ENCODE results near the gene DLK2.
"Not testable (repeated sequence)": the region's sequence is repeated elsewhere in the genome, so short reads cannot be mapped to it uniquely, and the experiment has no call there.

Gene DLK2

DNA sequence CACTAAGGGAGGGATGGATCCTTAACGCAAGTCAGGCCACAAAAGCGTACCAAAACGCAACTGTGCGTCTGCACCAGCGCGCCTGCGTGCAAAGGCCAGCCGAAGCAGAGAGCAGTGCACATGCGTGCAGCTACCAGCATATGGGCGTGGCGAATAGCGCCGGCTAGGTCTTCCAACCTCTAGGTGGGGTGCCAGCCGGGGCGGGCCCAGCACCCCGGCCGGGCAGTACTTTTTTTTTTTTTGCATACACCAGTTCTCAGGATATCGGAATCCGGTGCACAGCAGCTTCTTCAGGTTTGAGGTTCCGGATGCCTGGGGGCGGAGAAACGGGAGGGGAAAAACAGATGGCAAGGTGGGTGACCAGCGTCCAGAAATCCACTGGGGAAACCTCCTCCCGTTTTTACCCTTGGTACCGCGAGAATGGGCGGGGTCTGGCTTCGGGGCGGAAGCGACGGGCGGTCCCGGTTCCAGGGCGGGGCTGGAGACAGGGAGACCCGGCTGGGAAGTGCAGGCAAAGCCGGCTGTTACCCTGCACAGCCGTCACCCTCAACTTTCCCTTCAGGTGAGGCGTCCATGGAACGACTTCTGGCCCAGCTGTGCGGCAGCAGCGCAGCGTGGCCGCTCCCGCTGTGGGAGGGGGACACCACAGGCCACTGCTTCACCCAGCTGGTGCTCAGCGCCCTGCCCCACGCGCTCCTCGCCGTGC is 27.8 kb downstream of the DLK2 start, which contains the start of gene ABCC10:
ABCC10 (plus strand) TSS at position 136 of the 706 bp plus-strand sequence; CDS start at position 574, 438 bp downstream.
- DNase-seq (ENCODE audit: low read depth in 4 of 4, low spot score in 1 of 4), result peak; percentile 81 to 92 (median 86)

DNA sequence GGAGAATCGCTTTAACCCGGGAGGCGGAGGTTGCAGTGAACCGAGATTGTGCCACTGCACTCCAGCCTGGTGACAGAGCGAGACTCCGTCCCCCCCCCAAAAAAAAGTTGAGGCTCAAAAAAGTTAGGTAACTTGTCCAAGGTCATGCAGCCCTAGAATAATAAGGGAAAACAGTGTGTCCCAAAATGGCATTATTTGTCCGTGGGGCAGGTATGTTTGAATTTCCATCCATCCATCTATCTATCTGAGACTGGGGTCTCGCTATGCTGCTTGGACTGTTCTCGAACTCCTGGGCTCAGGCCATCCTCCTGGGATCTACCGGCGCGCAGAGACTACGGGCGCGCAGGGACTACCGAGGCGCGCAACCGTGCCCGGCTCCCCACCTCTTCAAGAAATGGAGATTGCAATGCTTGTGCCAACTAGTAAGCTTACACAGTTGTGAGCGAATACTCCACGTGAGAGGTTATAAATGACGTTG is 28.4 kb downstream of the DLK2 start:
- no peak for DNase-seq (ENCODE audit: low read depth in 4 of 4, low spot score in 1 of 4)

DNA sequence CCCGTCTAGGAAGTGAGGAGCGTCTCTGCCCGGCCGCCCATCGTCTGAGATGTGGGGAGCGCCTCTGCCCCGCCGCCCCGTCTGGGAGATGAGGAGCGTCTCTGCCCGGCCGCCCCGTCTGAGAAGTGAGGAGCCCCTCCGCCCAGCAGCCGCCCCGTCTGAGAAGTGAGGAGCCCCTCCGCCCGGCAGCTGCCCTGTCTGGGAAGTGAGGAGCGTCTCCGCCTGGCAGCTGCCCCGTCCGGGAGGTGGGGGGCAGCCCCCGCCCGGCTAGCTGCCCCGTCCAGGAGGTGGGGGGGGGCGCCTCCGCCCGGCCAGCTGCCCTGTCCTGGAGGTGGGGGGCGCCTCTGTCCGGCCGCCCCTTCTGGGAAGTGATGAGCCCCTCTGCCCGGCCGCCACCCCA is 30.3 kb downstream of the DLK2 start:
- not testable (repeated sequence) for DNase-seq (ENCODE audit: low read depth in 4 of 4, low spot score in 1 of 4)

DNA sequence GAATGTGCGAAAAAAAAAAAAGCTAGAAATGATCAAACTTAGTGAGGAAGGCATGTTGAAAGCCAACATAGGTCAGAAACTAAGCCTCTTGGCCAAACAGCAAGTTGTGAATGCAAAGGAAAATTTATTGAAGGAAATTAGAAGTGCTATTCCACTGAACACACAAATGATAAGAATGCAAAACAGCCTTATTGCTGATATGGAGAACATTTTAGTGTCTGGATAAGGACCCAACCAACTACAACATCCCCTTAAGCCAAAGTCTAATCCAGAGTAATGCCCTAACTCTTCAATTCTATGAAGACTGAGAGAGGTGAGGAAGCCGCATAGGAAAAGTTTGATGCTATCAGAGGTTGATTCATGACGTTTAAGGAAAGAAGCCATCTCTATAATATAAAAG is 33.5 kb downstream of the DLK2 start:
- no peak for DNase-seq (ENCODE audit: low read depth in 4 of 4, low spot score in 1 of 4)

DNA sequence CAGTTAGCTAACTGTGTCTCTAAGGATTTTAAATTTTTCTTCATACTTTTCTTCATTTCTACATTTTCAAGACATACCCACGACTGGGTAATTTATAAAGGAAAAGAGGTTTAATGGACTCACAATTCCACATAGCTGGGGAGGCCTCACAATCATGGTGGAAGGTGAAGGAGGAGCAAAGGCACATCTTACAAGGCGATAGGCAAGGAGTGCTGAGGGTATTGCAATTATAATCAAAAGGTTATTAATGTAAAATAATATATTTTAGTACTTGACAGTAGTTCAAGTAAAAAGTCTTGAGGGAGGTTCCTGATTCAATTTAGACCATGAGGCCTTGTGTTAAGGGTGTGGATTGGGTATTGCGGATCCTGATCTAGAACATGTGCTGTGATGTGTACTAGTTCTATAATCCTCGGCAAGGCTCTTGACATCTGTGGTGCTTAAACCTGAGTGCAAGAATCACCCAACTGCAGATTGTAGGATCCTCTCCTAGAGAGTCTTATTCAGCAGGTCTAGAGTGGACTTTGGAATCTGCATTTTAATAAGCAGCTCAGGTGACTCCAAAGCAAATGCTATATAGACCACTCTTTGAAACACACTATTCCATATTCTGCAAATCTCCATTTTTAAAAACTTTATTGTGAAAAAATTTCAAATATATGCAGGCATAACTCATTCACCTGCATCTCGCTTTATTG is 35.2 kb downstream of the DLK2 start:
- no peak for DNase-seq (ENCODE audit: low read depth in 4 of 4, low spot score in 1 of 4)

DNA sequence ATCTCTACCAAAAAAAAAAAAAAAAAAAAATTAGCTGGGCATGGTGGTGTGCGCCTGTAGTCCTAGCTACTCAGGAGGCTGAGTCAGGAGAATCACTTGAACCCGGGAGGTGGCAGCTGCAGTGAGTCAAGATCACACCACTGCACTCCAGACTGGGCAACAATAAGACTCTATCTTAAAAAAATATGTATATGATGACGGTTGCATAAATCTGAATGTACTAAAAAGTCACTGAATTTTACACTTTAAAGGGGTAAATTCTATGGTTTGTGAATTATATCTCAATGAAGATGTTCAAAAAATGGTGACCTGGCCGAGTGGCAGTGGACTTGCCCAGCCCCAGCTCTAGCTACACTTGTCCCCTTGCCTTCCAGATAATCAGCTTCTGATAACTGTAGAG is 38.4 kb downstream of the DLK2 start:
- no peak for DNase-seq (ENCODE audit: low read depth in 4 of 4, low spot score in 1 of 4)

DNA sequence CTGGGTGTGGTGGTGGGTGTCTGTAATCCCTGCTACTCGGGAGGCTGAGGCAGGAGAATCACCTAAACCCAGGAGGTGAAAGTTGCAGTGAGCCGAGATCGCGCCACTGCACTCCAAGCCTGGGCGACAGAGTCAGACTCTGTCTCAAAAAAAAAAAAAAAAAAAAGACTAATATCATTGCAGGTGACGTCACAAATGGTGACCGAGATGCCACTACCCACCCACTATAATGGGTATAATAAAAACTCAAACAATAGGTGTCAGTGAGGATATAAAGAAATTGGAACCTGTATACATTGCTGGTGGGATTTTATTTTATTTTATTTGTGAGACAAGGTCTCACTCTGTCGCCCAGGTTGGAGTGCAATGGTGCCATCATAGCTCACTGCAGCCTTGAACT is 40.1 kb downstream of the DLK2 start:
- not testable (repeated sequence) for DNase-seq (ENCODE audit: low read depth in 4 of 4, low spot score in 1 of 4)

DNA sequence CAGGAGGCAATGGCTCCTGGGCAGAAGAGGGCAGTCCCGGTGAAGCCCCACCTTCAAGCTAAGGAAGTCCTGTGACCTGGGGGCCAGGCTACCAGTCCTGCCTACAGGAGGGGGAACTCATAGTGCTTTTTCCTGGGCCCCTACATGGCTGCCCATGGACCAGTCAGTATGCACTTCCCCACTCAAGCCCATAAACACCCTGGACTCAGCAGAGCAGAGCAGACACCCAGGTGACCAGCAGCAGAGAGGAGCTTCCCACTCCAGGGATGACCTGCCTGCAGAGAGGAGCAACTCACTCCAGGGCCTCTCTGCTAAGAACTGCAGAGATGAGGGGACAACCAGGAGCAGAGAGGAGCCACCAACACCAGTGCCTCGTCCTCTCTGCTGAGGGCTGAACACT is 42.3 kb downstream of the DLK2 start:
- DNase-seq (ENCODE audit: low read depth in 4 of 4, low spot score in 1 of 4), result no peak

DNA sequence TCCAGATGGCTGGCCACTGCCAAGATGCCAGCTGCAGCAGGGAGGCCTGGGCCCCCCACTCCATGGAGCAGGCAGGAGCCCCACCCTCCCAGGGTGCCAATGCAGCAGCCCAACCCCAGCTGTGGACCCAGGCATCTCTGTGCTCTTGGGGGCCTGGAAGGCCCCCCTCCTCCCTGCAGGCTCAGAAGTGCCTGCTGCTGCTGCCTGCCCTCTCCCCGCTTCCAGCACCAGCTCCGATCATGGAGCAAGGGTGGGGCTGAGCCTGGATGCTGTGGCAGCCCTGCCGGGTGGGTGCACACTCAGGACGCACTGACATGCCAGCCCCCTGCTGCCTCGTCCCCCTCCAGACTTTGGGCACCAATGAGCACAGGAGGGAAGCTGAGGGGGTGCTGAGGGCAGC is 42.8 kb downstream of the DLK2 start:
- DNase-seq (ENCODE audit: low read depth in 4 of 4, low spot score in 1 of 4), result no peak

DNA sequence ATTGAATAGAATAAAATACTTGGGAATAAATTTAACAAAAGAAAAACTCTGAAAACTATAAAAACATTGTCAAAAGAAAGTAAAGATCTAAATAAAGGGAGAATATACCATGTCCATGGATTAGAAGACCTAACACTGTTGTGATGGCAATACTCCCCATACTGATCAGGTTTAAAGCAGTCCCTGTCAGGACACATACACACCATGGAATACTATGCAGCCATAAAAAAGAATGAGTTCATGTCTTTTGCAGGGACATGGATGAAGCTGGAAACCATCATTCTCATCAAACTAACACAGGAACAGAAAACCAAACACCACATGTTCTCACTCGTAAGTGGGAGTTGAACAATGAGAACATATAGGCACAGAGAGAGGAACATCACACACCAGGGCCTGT is 44.6 kb downstream of the DLK2 start:
- not testable (repeated sequence) for DNase-seq (ENCODE audit: low read depth in 4 of 4, low spot score in 1 of 4)

DNA sequence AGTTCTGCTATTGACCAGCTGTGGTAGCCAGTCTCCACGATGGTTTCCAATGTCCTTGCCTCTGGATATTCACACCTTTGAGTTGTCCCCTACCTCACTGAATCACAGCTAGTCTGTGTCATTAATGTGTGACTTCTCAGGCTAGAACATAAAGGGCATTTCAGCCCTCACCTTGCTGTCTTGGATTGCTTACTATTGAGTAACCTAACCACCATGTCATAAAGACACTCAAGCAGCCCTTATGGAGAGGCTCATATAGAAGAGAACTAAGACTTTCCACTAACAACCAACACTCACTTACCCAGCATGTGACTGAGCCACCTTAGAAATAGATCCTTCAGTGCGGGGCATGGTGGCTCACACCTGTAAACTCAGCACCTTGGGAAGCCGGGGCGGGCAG is 47.1 kb downstream of the DLK2 start:
- DNase-seq (ENCODE audit: low read depth in 4 of 4, low spot score in 1 of 4), result no peak

DNA sequence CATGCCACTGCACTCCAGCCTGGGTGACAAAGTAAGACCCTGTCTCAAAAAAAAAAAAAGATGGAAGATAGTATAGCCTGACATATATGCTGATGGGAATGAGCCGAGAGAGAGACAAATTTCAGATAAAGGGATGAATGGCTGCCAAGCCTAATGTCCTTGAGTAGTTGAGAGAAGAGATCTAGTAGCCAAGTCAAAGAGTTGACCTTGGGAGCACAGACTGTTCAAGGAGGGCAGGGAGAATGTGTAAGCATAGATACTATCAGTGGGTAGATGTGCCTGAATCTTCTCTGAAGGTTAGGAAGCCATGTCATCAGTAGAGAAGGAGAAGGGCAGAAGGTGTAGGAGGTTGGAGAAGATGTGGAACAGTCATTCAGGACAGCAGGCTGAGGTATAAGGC is 48.1 kb downstream of the DLK2 start:
- DNase-seq (ENCODE audit: low read depth in 4 of 4, low spot score in 1 of 4), result no peak

DNA sequence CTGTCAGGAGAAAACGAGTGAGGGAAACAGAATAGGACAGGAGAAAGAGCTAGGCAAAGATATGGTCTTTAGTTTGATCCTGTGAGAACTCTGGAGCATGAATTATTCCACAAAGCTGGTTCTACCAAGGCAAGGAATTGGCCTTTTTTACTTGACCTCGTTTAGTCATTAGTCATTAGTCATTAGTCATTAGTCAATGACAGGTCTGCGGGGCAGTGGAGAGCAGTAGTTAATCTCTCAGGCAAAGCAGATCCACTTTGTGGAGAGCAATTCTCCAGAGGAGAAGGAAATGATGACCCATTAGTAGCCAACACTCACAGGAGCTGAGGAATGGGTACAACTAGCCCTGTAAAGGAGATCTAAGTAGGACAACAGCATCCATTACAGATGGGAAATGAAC is 50.0 kb downstream of the DLK2 start:
- no peak for DNase-seq (ENCODE audit: low read depth in 4 of 4, low spot score in 1 of 4)

DNA sequence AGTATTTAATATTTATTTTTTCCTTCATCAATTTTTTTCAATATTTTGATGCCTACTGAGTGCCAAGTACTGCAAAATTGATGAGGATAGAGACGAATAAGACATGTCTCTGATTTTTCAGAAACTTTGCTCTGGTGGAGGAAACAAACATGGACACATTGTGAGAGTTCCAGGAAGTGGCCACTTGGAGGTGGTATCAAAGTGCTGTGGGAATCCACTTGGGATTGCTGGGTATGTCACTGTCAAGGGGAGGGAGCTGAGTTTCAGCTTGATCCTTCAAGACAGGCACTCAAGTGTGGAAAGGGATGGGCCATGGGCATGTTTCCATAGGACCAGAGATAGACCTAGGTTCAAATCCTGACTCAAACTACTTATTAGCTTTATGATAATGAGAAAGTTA is 52.5 kb downstream of the DLK2 start:
- DNase-seq (ENCODE audit: low read depth in 4 of 4, low spot score in 1 of 4), result no peak

DNA sequence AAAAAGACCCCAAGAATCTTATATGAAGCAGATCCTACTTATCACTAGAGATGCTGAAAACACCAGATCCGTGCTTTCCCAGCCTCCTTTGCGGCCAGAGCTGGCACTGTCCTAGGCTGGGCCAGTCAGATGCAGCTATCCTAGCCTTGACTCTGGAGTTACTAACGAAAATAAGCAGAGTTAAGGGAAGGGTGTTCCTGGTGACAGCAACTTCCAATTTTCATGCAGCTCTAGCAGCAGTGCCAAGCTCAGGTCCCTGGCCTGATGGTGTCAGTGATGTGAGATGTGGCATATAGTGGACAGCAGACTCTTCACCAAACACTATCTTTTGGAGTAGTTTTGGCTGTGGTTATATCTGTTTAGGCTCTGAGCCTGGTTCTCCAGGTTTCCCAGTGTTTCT is 53.6 kb downstream of the DLK2 start:
- no peak for DNase-seq (ENCODE audit: low read depth in 4 of 4, low spot score in 1 of 4)
